Activated naive CD4-positive, alpha-beta T cell treated with anti-CD3 and anti-CD28 coated beads, Interleukin-2, amount 50 U/mL, for 24 hours (primary cell): ENCODE data around the gene TAPBPL.

Experiments
- H3K27ac Mint-ChIP-seq: one replicate; pipeline ENCODE4 v1.8.0; 2021; ENCODE audit warnings: mild to moderate bottlenecking, mixed read lengths
- H3K27me3 Mint-ChIP-seq: one replicate; pipeline ENCODE4 v1.8.0; 2021; ENCODE audit warnings: mixed read lengths
- H3K36me3 Mint-ChIP-seq: one replicate; pipeline ENCODE4 v1.8.0; 2021; ENCODE audit warnings: mixed read lengths
- H3K4me1 Mint-ChIP-seq: one replicate; pipeline ENCODE4 v1.8.0; 2021; ENCODE audit warnings: mixed read lengths
- H3K4me3 Mint-ChIP-seq: one replicate; pipeline ENCODE4 v1.8.0; 2021; ENCODE audit warnings: mild to moderate bottlenecking, mixed read lengths
- H3K9me3 Mint-ChIP-seq: one replicate; pipeline ENCODE4 v1.8.0; 2021; ENCODE audit warnings: mixed read lengths

Gene TAPBPL

DNA sequence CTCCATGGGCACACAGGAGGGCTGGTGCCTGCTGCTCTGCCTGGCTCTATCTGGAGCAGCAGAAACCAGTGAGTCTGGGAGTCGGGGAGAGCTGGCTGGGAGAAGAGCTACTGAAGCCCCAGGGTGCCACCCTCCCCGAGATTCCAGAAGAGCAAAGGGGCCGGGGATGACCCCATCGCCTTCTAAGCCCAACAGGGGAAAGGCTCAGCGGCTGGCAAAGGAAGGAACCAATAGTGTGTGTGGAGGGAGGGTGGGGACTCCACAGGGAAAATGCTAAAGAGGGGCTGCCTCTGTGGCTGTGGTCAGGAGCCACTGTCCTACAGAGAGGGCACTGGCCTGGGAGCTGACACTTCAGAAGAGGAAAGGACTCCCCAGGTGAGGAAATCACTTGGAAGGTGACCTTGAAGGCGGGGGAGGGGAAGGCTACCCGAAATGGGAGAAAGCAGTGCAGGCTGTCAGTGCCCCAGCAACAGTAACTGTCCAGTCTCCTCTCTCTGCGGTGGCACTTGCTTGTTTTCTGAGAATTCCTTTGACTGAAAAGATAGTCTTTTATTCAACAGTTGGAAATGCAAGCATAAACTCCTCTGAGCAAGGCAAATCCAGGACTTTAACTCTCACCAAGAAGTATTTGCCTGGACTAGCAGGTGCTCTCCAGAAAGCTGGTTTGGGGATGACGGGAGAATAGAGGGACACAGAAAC lies 552 bp downstream of the TAPBPL start:
- Mint-ChIP-seq H3K27me3 (no peaks in the 10 kb centered on the region), H3K4me3 (peak overlapping the region; percentile 100), H3K27ac (peak overlapping the region; percentile 100), H3K4me1 (peaks cover 69% of the 10 kb centered on the region), H3K9me3 (no peaks in the 10 kb centered on the region), H3K36me3 (peaks cover 29% of the 10 kb centered on the region)

DNA sequence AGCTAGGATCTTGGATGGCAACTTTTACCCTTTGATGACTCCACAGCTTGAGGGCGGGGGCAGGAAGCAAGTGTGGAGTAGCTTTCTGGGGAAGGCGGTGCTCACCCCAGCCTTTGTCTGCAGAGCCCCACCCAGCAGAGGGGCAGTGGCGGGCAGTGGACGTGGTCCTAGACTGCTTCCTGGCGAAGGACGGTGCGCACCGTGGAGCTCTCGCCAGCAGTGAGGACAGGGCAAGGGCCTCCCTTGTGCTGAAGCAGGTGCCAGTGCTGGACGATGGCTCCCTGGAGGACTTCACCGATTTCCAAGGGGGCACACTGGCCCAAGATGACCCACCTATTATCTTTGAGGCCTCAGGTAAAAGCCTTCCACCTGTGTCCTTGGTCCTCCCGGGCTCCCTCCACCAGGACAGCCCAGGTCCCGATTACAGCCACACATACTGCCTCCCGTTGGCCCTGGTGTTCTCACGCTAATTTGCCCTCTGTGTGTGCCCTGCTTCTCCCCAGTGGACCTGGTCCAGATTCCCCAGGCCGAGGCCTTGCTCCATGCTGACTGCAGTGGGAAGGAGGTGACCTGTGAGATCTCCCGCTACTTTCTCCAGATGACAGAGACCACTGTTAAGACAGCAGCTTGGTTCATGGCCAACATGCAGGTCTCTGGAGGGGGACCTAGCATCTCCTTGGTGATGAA lies 1.2 kb downstream of the TAPBPL start:
- Mint-ChIP-seq H3K27me3 (no peaks in the 10 kb centered on the region), H3K4me3 (peak overlapping the region; percentile 100), H3K27ac (peak overlapping the region; percentile 100), H3K36me3 (peaks cover 28% of the 10 kb centered on the region), H3K9me3 (no peaks in the 10 kb centered on the region), H3K4me1 (peaks cover 65% of the 10 kb centered on the region)

DNA sequence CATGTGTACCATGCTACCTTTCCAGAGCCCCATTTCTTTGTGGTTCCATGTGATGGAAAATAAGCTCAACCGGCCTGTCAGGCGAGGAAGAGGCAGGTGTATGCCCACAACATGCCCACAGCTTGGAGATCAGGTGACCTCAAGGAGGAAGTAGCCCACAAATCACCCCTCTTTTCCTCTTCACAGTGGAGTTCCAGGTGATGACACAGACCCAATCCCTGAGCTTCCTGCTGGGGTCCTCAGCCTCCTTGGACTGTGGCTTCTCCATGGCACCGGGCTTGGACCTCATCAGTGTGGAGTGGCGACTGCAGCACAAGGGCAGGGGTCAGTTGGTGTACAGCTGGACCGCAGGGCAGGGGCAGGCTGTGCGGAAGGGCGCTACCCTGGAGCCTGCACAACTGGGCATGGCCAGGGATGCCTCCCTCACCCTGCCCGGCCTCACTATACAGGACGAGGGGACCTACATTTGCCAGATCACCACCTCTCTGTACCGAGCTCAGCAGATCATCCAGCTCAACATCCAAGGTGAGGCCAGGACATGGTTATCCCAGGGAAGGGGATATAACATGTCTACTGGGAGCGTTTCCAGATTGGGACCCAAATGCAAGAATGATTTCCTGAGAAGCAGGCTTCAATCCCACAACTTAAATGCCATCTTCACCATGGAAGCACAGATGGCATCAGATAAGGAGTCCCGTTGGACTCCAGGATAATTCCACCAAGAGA lies 5.5 kb downstream of the TAPBPL start:
- Mint-ChIP-seq H3K4me1 (peaks cover 76% of the 10 kb centered on the region), H3K27ac (peak overlapping the region; percentile 88), H3K4me3 (no peak overlapping the region), H3K9me3 (no peaks in the 10 kb centered on the region), H3K27me3 (no peaks in the 10 kb centered on the region), H3K36me3 (peaks cover 44% of the 10 kb centered on the region)

DNA sequence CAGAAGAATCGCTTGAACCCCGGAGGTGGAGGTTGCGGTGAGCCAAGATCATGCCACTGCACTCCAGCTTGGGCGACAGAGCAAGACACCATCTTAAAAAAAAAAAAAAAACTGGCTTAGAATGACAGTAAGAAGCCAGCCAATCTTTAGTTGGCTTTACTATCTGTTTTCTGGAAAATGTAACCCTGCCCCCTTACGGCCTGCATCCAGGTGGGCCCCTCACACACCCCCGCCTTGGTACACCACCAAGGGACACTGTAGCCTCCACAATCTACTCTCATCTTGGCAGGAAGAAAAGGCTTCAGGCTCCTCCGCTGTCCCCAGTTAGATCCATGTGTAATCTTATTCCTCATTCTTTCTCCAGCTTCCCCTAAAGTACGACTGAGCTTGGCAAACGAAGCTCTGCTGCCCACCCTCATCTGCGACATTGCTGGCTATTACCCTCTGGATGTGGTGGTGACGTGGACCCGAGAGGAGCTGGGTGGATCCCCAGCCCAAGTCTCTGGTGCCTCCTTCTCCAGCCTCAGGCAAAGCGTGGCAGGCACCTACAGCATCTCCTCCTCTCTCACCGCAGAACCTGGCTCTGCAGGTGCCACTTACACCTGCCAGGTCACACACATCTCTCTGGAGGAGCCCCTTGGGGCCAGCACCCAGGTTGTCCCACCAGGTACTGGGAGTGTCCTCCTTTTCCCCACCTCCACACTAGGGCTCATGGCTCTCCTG lies 6.6 kb downstream of the TAPBPL start:
- peaks cover 45% of the 10 kb centered on the region for H3K36me3 Mint-ChIP-seq
- peaks cover 78% of the 10 kb centered on the region for H3K4me1 Mint-ChIP-seq
- peak overlapping the region; percentile 31 for H3K4me3 Mint-ChIP-seq
- no peaks in the 10 kb centered on the region for H3K27me3 Mint-ChIP-seq
- peak overlapping the region; percentile 87 for H3K27ac Mint-ChIP-seq
- no peaks in the 10 kb centered on the region for H3K9me3 Mint-ChIP-seq

DNA sequence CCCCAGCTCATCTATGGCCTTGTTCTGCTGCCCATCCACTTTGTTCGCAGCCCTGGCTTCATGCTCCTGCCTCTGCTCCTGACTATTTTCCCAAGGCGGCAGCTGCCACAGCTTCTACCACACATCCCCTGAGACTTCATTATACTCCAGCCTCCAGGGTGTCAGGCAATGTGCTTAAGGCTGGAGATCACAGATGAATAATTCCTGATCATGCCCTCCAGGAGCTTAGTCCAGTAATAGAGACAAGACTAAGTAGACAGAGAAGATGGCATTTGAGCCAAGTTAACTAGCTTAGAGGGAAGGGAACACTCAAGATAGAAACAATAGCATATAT lies 7.1 kb downstream of the TAPBPL start:
- H3K27me3 Mint-ChIP-seq, result no peaks in the 10 kb centered on the region
- peaks cover 78% of the 10 kb centered on the region for H3K4me1 Mint-ChIP-seq
- no peaks in the 10 kb centered on the region for H3K9me3 Mint-ChIP-seq
- H3K4me3 Mint-ChIP-seq, result peak overlapping the region; percentile 31
- H3K36me3 Mint-ChIP-seq, result peaks cover 47% of the 10 kb centered on the region
- peak overlapping the region; percentile 87 for H3K27ac Mint-ChIP-seq

DNA sequence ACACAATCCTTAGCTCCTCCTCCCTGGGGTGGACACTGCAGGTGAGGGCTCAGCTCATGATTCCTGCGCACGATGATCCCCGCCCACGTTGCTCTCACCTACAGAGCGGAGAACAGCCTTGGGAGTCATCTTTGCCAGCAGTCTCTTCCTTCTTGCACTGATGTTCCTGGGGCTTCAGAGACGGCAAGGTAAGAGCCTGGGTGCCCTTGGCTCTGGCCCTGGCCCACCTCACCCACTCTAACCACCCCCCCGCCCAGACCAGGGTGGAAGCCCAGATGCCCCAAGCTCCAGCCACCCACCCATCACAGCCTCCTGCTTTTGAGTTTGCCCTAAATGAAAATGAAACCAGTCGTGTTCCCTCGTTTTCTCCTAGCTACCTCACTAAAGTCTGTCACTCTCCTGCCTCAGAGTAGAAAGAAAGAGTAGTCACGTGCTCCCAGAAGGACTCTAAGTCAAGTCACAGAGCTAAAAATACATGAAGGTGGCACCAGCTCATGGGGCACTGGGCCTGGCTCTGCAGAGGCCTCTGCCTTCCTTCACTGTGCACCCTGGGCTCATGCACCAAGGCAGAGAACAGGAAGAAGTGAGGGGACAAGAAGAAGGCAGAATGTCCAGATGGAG lies 9.0 kb downstream of the TAPBPL start:
- H3K4me1 Mint-ChIP-seq, result peaks cover 82% of the 10 kb centered on the region
- H3K9me3 Mint-ChIP-seq, result no peaks in the 10 kb centered on the region
- peaks cover 48% of the 10 kb centered on the region for H3K36me3 Mint-ChIP-seq
- no peaks in the 10 kb centered on the region for H3K27me3 Mint-ChIP-seq
- H3K27ac Mint-ChIP-seq, result peak overlapping the region; percentile 99
- H3K4me3 Mint-ChIP-seq, result peak overlapping the region; percentile 82

DNA sequence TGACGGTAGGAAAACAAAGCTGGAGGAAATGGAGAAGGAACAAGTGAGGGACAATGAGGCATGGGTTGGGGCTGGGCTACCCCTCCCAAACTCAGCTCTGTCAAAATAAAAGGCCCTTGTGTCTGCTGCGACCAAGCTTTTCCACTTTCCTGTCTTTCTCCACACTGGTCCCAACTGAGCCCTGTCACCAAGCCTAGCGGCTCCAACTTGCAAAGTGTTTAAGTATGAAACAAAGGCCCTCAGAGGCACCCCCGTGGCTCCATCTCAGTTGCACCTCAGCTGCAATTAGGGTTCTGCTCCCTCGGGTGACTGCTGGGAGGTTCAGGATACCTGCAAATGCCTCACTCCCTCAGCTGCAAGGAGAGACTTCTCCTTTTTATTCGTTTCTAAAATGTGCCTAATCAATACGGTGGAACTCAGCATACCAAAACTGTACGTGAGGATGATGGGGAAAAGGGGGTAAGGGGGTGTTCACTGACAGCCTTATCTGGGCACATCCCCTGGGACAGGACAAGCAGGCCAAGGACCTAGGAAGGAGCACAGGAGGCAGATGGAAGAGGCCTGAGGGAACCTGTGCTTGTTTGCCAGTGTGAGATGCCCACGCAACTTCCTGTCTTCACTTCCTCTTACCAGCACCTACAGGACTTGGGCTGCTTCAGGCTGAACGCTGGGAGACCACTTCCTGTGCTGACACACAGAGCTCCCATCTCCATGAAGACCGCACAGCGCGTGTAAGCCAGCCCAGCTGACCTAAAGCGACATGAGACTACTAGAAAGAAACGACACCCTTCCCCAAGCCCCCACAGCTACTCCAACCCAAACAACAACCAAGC lies 9.8 kb downstream of the TAPBPL start:
- peaks cover 47% of the 10 kb centered on the region for H3K36me3 Mint-ChIP-seq
- H3K27ac Mint-ChIP-seq, result peak overlapping the region; percentile 99
- H3K4me1 Mint-ChIP-seq, result peaks cover 87% of the 10 kb centered on the region
- H3K4me3 Mint-ChIP-seq, result peak overlapping the region; percentile 82
- no peaks in the 10 kb centered on the region for H3K9me3 Mint-ChIP-seq
- no peaks in the 10 kb centered on the region for H3K27me3 Mint-ChIP-seq

DNA sequence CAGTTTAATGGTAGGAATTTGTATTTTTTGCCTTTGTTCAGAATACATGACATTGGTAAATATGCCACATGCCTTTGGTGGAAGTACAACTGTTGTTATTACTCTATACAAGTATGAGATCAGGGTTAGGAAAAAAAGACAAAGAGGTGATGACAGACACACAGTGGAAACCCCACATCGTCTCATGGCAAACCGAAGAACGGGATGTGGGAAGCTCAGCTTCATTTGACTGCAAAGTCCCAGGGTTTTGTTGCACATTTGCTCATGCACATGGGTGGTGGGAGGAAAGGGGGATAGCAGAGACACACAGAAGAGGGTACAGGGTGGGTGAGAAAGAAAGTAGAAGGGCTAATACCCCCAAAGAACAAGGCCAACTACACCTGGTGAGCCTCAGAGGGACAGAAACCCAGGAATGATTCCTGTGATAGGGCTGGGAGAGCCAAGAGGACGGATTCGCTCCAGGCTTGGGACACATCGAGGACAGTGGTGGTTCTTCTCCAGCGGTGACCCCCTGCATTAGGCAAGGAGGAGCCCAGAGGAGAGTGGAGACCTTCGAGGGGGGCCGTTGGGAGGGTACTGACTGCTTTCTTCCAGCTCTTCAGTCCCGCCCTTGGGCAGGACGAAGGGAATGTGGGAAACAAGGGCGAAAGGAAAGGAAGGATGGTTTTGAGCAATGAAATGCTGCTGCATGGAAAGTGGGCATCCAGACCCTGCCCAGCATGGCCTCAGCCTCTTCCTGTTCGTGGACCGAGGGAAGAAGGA lies 10.6 kb downstream of the TAPBPL start:
- Mint-ChIP-seq H3K27me3 (no peaks in the 10 kb centered on the region), H3K4me3 (peak overlapping the region; percentile 82), H3K27ac (peak overlapping the region; percentile 99), H3K36me3 (peaks cover 42% of the 10 kb centered on the region), H3K9me3 (no peaks in the 10 kb centered on the region), H3K4me1 (peaks cover 88% of the 10 kb centered on the region)

DNA sequence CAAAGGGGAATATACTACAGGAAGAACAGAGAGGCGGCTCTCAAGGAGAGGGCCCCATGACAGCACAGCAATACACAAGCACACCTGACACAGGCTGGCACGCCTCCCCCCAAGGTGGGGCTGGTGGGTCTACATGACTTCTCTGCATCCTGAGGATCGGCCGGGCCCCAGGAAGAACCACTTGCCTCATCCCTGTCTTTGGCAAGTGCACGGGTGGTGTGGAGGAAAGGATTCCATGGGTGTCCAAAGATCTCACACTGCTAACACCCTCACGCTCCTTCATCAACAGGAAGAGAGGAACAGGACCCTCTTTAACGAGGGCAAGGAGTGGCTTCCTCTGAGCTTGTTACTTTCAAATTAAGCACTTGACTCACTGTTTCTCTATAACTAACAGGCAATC lies 11.4 kb downstream of the TAPBPL start:
- H3K9me3 Mint-ChIP-seq, result no peaks in the 10 kb centered on the region
- H3K4me1 Mint-ChIP-seq, result peaks cover 92% of the 10 kb centered on the region
- peak overlapping the region; percentile 99 for H3K27ac Mint-ChIP-seq

DNA sequence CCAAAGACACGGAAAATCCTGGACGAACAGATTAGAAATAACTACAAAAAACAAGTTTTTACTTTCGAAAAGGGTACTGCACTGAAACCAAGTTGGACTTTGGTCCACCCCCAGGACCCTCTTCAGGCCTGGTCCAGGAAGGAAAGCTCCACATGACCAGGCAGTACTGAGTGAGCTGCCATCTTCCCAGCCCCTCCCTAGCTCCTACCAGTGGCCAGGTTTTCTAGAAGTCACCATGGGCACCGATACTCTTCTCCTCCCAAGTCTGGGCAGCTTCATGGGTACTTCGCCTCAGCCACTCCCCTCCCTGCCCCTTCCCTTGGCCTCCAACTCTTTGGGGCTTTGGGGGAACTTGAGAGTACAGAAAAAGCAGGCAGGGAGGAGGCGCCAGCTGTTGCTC lies 12.0 kb downstream of the TAPBPL start:
- no peaks in the 10 kb centered on the region for H3K9me3 Mint-ChIP-seq
- H3K36me3 Mint-ChIP-seq, result peaks cover 39% of the 10 kb centered on the region
- peaks cover 92% of the 10 kb centered on the region for H3K4me1 Mint-ChIP-seq
- H3K27me3 Mint-ChIP-seq, result no peaks in the 10 kb centered on the region
- H3K4me3 Mint-ChIP-seq, result peak overlapping the region; percentile 82
- H3K27ac Mint-ChIP-seq, result peak overlapping the region; percentile 99

More for the DNA sequence above, 11.4 kb downstream of the TAPBPL start:
- H3K27me3 Mint-ChIP-seq, result no peaks in the 10 kb centered on the region
- H3K36me3 Mint-ChIP-seq, result peaks cover 43% of the 10 kb centered on the region
- H3K4me3 Mint-ChIP-seq, result peak overlapping the region; percentile 82

DNA sequence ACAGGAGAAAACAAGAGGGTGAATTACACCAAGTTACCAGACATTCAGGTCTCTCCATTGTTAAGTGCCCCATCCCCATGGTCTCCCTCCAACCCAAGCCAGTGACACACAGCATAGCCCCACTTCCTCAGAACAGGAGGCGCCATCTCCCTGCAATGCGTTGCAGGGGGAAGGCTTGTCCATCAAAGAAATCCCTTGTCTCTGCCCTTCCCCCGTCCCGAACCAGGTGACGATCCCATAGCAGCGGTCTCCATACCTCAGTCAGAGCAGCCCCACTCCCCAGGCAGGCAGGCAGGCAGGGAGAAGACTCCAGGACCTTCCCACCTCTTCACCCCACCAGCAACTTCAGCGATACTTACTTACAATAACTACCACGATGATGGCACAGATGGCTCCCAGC lies 12.7 kb downstream of the TAPBPL start:
- Mint-ChIP-seq H3K36me3 (peaks cover 35% of the 10 kb centered on the region), H3K9me3 (no peaks in the 10 kb centered on the region), H3K4me1 (peaks cover 93% of the 10 kb centered on the region), H3K27ac (peak overlapping the region; percentile 99), H3K4me3 (peak overlapping the region; percentile 82), H3K27me3 (no peaks in the 10 kb centered on the region)

DNA sequence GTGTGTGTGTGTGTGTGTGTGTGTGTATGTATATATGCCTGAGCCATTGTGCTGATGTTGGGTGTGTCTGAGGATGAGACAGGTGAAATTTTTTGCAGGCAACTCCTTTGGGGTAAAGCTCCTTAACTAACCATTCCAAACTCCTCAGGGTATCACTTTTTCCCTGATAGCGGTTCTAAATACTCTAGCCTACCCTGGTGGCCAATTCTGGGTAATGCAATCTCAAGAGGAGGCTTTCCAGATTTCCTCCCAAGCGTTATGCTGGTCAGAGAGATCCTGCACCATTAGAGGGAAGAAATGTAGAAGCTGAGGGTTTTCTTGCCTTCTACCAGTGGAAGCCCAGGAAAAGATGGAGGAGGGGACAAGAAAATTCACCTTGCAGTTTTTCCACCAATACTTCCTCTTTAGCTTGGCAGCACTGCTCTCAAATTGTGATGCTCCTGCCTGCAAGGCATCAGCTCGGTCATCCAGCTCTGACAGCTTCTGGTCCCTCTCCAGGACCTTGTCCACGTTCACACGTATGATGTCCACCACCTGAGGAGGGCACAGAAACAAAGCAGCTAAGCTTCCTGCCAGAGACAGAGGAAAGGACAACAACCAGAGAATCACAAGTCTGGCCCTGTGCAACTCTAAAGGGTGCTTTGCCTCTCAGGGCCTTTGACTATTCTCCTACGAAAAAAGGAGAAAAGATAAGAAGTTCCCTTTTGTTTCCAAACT lies 13.8 kb downstream of the TAPBPL start:
- Mint-ChIP-seq H3K4me1 (peaks cover 90% of the 10 kb centered on the region), H3K27ac (peak overlapping the region; percentile 88), H3K9me3 (no peaks in the 10 kb centered on the region), H3K36me3 (peaks cover 35% of the 10 kb centered on the region), H3K27me3 (no peaks in the 10 kb centered on the region), H3K4me3 (peak overlapping the region; percentile 67)

DNA sequence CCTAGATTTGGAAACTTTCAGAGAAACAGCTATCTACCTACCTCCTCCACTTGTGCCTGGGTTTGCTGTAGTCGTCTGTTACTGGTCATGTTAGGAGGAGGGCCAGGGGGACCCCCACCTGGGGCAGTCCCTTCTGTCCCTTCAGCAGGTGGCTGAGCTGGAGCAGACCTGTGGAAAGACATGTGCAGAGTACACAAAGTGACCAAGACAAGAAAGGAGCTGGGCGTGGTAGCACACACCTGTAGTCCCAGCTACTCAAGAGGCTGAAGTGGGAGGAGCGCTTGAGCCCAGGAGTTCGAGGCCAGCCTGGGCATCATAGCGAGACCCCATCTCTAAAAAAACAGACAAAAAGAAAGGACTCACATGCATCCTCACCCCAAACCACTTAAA lies 14.3 kb downstream of the TAPBPL start:
- no peaks in the 10 kb centered on the region for H3K9me3 Mint-ChIP-seq
- peaks cover 90% of the 10 kb centered on the region for H3K4me1 Mint-ChIP-seq
- peak overlapping the region; percentile 56 for H3K4me3 Mint-ChIP-seq
- no peaks in the 10 kb centered on the region for H3K27me3 Mint-ChIP-seq
- H3K27ac Mint-ChIP-seq, result peak overlapping the region; percentile 80
- H3K36me3 Mint-ChIP-seq, result peaks cover 31% of the 10 kb centered on the region
